OCI-LY7 (cell line): ENCODE data around the gene REEP6. TPM values are rescaled to one million over a fixed set of nuclear protein-coding genes. Genes with fewer than 3 reads are reported as not detected.

ENCODE experiments used
- BruUV-seq: library from RNA; stranded (reverse); fragments of 400-500 nt; replicated peaks from 2 replicates; lab custom pipeline; 2021; lab: Mats Ljungman, UMichigan
- CTCF ChIA-PET: fragments of 300-600 bp; sonication (Branson Sonifier 250); formaldehyde crosslinking; loops from one replicate; lab custom pipeline; 2022; ENCODE audit warnings: antibody characterized with exemption; ENCODE audit not compliant: unreplicated experiment; lab: Charles Lee
- POLR2A ChIA-PET: fragments of 300-600 bp; sonication (Branson Sonifier 250); formaldehyde crosslinking; loops from one replicate; lab custom pipeline; 2022; ENCODE audit warnings: antibody characterized with exemption; lab: Charles Lee
- DNase-seq: peaks from one replicate; pipeline ENCODE4 v3.0.0-alpha.2; 2015; ENCODE audit warnings: low spot score
- H2AFZ ChIP-seq: fragments of 200-600 bp; sonication (generic), shearing (Covaris generic); 2 replicates; pipeline ENCODE4 v1.6.1; 2014; ENCODE audit warnings: mild to moderate bottlenecking, antibody characterized with exemption, low read length, moderate library complexity
- H3K27ac ChIP-seq: fragments of 200-600 bp; sonication (generic); 2 replicates; pipeline ENCODE4 v1.5.1; 2014; ENCODE audit warnings: mixed run types, low read depth, mild to moderate bottlenecking, moderate library complexity, low read length, inconsistent platforms; ENCODE audit not compliant: poor library complexity, severe bottlenecking
- H3K36me3 ChIP-seq: fragments of 200-600 bp; sonication (generic); 2 replicates; pipeline ENCODE4 v1.6.1; 2014; ENCODE audit warnings: mild to moderate bottlenecking, antibody characterized with exemption, low read length, moderate library complexity, mixed read lengths; ENCODE audit not compliant: insufficient read depth
- H3K4me1 ChIP-seq: fragments of 200-600 bp; sonication (generic); 2 replicates; pipeline ENCODE4 v1.5.1; 2014; ENCODE audit warnings: mild to moderate bottlenecking, low read length; ENCODE audit not compliant: insufficient read depth, poor library complexity, severe bottlenecking
- H3K4me2 ChIP-seq: fragments of 200-600 bp; sonication (generic); 2 replicates; pipeline ENCODE4 v1.6.1; 2014; ENCODE audit warnings: mild to moderate bottlenecking, low read length
- H3K4me3 ChIP-seq: fragments of 200-600 bp; sonication (generic); 2 replicates; pipeline ENCODE4 v1.5.1; 2014; ENCODE audit warnings: mild to moderate bottlenecking, low read depth, low read length; ENCODE audit not compliant: poor library complexity, severe bottlenecking
- H3K79me2 ChIP-seq: fragments of 200-600 bp; sonication (generic); 2 replicates; pipeline ENCODE4 v1.6.1; 2016; ENCODE audit warnings: low read depth, mild to moderate bottlenecking, low read length, moderate library complexity, mixed read lengths; ENCODE audit not compliant: insufficient read depth
- H3K9me2 ChIP-seq: fragments of 200-600 bp; sonication (generic); 2 replicates; pipeline ENCODE4 v1.6.1; 2016; ENCODE audit warnings: mild to moderate bottlenecking, low read length, mixed read lengths; ENCODE audit not compliant: insufficient read depth
- H3K9me3 ChIP-seq: fragments of 200-600 bp; sonication (generic); 2 replicates; pipeline ENCODE4 v1.6.1; 2014; ENCODE audit warnings: mild to moderate bottlenecking, mixed run types, low read length, mixed read lengths
- H4K20me1 ChIP-seq: fragments of 200-600 bp; sonication (generic); 2 replicates; pipeline ENCODE4 v1.6.1; 2014; ENCODE audit warnings: mild to moderate bottlenecking, antibody characterized with exemption, low read length, moderate library complexity, mixed read lengths; ENCODE audit not compliant: insufficient read depth
- CTCF ChIP-seq: fragments of 200-600 bp; sonication (generic); conservative IDR thresholded peaks from 2 replicates; pipeline ENCODE4 v1.5.1; 2014; ENCODE audit warnings: mild to moderate bottlenecking, antibody characterized with exemption, low read length, moderate library complexity, mixed read lengths
- EZH2phosphoT487 ChIP-seq: fragments of 200-600 bp; sonication (generic); IDR thresholded peaks from 2 replicates; pipeline ENCODE4 v1.6.1; 2018; ENCODE audit warnings: low read depth, borderline replicate concordance, mild to moderate bottlenecking, mixed run types, antibody characterized with exemption, low read length, moderate library complexity, mixed read lengths
- intact Hi-C: fragments of 100-400 bp; cut with micrococcal nuclease; formaldehyde crosslinking; loops from one replicate; pipeline ENCODE4 v1.10.0; 2022; ENCODE audit not compliant: unreplicated experiment
- total RNA-seq, 2 experiments: library from RNA; depleted of rRNA in 1 of 2; stranded (reverse); fragments of >200 nt in 1 of 2; shearing (Covaris generic) in 1 of 2; gene quantifications; 2 replicates each; pipeline ENCODE4 v1.2.3, GENCODE V29; 2014 to 2022

Gene REEP6
- total RNA-seq, 2 experiments from 2014 or later = 1.3 to 3.6 TPM

GRCh38 chr19:1451916-1452801 lies 38.8 kb upstream of the REEP6 start:
- H3K4me3 ChIP-seq = no peak overlapping the region
- H3K27ac ChIP-seq = no peak overlapping the region
- DNase-seq = no peak
- no peaks in the 10 kb centered on the region for H3K79me2 ChIP-seq
- no peaks in the 10 kb centered on the region for H4K20me1 ChIP-seq
- no peaks in the 10 kb centered on the region for H3K9me2 ChIP-seq
- H2AFZ ChIP-seq = no peak overlapping the region
- no peak overlapping the region for H3K4me2 ChIP-seq
- CTCF ChIA-PET = no interaction called here
- intact Hi-C loops = no loop called here
- H3K9me3 ChIP-seq = no peaks in the 10 kb centered on the region
- BruUV-seq = no TSS peak
- POLR2A ChIA-PET = no interaction called here
- peaks cover 40% of the 10 kb centered on the region for H3K4me1 ChIP-seq
- TF ChIP-seq EZH2phosphoT487 (no peak), CTCF (no peak)
- H3K36me3 ChIP-seq = no peaks in the 10 kb centered on the region

GRCh38 chr19:1452802-1453524 lies 38.0 kb upstream of the REEP6 start:
- ChIA-PET CTCF (no interaction called here), POLR2A (interaction anchor here (1.1 kb wide), 1 partner anchor 8 kb away, joined by 6 read pairs; no protein-coding TSS in a partner anchor)
- peaks cover 40% of the 10 kb centered on the region for H3K4me1 ChIP-seq
- H3K27ac ChIP-seq = no peak overlapping the region
- DNase-seq = no peak
- H2AFZ ChIP-seq = no peak overlapping the region
- H3K79me2 ChIP-seq = no peaks in the 10 kb centered on the region
- H3K36me3 ChIP-seq = no peaks in the 10 kb centered on the region
- H3K4me3 ChIP-seq = no peak overlapping the region
- no peaks in the 10 kb centered on the region for H3K9me3 ChIP-seq
- intact Hi-C loops = no loop called here
- TF ChIP-seq EZH2phosphoT487 = no peak
- TF ChIP-seq CTCF = no peak
- no peaks in the 10 kb centered on the region for H3K9me2 ChIP-seq
- H3K4me2 ChIP-seq = no peak overlapping the region
- BruUV-seq = no TSS peak
- no peaks in the 10 kb centered on the region for H4K20me1 ChIP-seq
